Measurements from ENCODE around the gene ARHGEF17.

DNA sequence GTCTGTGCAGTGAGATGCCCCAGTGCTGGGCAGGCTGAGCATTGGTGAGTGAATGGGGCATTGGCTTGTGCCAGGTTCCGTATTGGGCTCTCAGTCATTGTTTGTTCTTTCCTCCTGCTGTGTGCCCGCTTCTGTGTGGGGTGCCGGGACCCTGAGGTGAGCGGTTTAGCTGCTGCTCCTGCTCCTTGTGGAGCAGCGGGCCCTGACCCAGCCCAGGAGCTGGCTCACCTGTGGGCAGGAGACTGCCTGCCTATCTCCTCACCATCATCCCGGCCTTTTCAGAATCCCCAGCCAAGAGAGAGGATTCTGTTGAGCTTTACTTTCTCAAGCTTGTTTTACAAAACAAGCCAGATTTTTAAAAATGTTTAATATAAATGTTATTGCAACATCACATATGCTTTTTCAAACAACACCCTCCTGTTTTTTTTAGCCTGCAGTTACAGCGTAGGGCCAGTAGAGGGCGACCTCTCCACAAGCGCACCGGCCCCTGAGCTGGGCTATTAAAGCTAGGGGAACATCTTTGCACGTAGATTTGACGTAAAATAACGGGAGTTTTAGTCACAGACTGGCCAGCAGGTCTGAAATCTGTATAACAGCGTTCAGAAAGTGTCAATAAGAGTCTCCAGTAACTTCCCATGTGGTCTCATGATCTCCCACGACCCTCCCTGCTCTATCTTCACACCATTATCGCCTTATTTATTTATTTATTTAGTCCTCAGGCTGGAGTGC, 43.0 kb downstream of the ARHGEF17 start:
- TF ChIP-seq EZH2phosphoT487 (IDR thresholded peaks at IDR 0.05) = no peak
- TF ChIP-seq, protein P1, sequence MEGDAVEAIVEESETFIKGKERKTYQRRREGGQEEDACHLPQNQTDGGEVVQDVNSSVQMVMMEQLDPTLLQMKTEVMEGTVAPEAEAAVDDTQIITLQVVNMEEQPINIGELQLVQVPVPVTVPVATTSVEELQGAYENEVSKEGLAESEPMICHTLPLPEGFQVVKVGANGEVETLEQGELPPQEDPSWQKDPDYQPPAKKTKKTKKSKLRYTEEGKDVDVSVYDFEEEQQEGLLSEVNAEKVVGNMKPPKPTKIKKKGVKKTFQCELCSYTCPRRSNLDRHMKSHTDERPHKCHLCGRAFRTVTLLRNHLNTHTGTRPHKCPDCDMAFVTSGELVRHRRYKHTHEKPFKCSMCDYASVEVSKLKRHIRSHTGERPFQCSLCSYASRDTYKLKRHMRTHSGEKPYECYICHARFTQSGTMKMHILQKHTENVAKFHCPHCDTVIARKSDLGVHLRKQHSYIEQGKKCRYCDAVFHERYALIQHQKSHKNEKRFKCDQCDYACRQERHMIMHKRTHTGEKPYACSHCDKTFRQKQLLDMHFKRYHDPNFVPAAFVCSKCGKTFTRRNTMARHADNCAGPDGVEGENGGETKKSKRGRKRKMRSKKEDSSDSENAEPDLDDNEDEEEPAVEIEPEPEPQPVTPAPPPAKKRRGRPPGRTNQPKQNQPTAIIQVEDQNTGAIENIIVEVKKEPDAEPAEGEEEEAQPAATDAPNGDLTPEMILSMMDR (IDR thresholded peaks at IDR 0.05) = peak; percentile 99

All from neural progenitor cell (in vitro differentiated cells).